PFSK-1 (cell line): ENCODE data around the gene CASP12.

Experiments used
- FOXP2 ChIP-seq: optimal IDR thresholded peaks from 2 replicates; pipeline ENCODE3; 2011; ENCODE audit warnings: borderline replicate concordance, control low read depth, inconsistent platforms; ENCODE audit not compliant: insufficient read depth; ENCODE audit errors: extremely low read length, extremely low read depth
- POLR2AphosphoS5 ChIP-seq: IDR thresholded peaks from 2 replicates; pipeline ENCODE4 v1.6.1; 2012; ENCODE audit warnings: low read depth, mild to moderate bottlenecking, control low read depth, low read length, moderate library complexity
- REST ChIP-seq, 2 experiments: IDR thresholded peaks; 2 replicates each; pipeline versions ENCODE4 v1.6.1 to v1.8.0; 2011 to 2012; ENCODE audit warnings: low read depth in 2 of 2, low read length in 2 of 2, control low read depth in 1 of 2, inconsistent platforms in 1 of 2, mild to moderate bottlenecking in 1 of 2, moderate library complexity in 1 of 2; ENCODE audit not compliant: insufficient read depth in 1 of 2

GRCh38 chr11:104899226-104899625 is 966 bp upstream of the CASP12 start:
- TF ChIP-seq POLR2AphosphoS5: no peak
- TF ChIP-seq FOXP2: no peak
- no peak for TF ChIP-seq REST (IDR thresholded peaks at IDR 0.05; ENCODE audit: insufficient read depth in 1 of 2, low read depth in 2 of 2, low read length in 2 of 2)
